ENCODE results near the gene NUDT7.

DNA sequence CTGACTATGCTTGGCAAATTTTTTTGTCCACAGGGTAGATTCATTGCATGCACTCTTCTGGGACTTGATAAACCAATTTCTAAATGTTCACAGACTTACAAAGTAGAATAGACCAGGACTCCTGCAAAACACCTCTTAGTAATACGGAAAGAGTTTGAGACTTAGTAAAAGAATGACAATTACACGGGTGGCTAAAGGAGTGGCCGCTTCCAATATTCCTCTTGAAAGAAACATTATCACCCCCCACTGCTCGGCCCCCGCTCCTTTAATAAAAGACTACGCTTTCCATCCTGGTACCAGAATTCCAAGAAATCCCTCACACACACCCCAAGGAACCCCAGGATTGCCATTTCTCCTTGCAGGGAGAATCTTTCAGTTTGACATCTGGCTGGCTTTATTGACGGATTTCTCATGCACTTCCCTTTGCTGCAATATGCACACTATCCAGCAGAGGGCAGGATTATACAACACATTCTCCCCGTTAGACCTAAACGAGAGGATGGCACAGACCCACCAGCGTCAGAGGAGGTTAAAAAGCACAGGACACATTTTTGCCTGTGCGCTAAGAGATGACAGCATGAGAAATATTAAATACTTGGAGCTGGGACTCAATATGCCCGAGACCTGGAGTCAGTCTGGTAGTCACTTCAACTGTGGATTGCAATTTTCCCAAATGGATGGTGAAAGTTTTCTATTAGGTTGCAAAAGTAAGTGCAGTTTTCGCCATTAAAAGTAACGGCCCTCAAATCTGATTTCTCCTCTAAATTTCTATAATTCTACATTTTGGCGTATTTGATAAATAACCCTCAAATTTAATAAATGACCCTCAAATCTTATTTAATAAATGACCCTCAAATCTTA, 46.6 kb upstream of the NUDT7 start:
- TF ChIP-seq POLR2AphosphoS5 (IDR thresholded peaks at IDR 0.05) (no peak), CTCF (IDR thresholded peaks at IDR 0.05) (peak; percentile 83 to 91), EP300 (IDR thresholded peaks at IDR 0.05) (no peak), POLR2A (IDR thresholded peaks at IDR 0.05) (no peak)

All from suprapubic skin (tissue), 4 donors.